HG03520 (cell line): ENCODE measurements around the gene CIC.
"Not testable (repeated sequence)": the region's sequence is repeated elsewhere in the genome, so short reads cannot be mapped to it uniquely, and the experiment has no call there.

Experiments
- ATAC-seq: cut with Tn5 transposase; IDR thresholded peaks from one replicate; pipeline ENCODE4 v1.9.1; 2021; ENCODE audit warnings: mild to moderate bottlenecking, moderate library complexity; ENCODE audit not compliant: unreplicated experiment

Gene CIC

DNA sequence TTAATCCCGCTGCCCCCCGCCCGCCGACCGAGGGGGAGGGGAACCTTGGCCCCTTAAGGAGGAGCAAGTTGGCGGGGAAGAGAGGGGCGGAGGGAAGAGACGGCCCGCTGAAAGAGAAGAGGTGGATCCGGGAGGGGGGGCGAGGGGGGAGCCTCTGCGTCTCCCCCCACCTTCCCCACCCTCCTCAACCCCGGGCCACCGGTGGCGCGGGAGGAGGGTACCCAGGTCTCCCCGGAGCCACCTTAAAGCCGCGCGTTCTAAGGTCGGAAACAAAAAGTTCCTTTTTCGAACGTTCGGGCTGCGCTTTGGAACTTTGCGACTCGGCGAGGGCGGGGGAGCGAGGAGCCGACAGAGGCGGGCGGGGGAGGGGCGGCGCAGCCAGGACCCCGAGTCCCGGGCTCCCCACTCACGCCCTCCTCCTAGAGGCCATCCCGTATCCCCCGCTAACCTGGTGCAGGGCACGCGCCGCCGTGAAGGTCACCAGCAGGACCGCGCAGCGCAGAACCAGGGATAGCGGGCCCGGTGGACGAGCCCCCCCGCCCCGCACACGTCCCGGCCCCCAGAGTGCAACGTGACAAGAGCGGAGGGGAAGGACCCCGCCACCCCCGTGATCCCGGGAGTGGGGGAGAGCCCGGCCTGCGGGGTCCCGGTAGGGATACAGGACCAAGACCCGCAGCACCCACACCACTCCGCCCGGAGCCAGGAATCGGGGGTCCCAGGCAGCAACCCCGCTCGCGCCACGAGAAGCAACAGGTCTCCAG is 14.8 kb upstream of the CIC start:
- no peak for ATAC-seq

DNA sequence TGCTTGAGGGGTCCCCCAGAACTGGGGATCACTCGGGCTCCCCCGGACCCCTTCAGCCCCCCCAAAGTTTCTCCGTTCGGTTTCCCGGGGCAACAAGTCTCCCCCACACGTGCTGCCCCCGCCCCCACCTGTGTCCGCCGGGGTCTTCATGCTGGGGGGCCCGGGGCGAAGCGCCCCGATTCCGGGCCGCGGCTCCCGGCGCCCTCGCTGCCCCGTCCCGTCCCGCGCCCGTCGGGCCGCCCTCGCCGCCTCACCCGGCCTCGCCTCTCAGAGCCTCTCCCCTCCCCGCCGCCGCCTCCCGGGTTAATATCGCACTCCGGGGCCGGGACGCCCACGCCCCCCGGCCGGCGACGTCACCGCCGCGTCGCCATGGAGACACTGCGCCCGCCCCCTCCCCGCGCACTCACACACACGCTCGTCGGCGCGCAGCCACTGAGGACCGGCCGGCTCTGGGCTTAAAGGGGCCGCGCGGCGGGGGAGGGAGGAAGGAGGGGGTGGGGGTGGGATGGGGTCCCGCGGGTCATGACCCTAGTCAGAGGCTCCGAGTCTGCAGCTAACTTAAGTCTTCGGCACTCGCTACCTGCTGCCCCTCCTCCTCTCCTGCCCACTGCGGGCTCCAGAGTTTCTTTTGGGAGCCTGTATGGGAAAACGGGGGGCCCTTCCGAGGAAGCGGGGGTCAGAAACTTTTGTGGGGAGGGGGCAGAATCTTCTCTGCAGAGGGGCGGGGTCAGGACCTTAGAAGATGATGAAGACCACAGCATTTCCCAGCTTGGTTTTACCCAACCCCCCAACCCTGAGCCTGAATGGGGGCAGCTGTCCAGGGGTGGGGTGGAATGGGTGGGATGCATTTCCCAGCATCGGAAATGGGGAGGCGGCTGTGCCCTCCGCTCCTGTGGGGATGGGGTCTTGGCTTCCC is 13.9 kb upstream of the CIC start, which contains the start of gene ERF:
Gene ERF (minus strand): TSS at position 279 of the 916 bp plus-strand sequence. CDS start 129 bp downstream, at position 150.
- ATAC-seq: no peak

DNA sequence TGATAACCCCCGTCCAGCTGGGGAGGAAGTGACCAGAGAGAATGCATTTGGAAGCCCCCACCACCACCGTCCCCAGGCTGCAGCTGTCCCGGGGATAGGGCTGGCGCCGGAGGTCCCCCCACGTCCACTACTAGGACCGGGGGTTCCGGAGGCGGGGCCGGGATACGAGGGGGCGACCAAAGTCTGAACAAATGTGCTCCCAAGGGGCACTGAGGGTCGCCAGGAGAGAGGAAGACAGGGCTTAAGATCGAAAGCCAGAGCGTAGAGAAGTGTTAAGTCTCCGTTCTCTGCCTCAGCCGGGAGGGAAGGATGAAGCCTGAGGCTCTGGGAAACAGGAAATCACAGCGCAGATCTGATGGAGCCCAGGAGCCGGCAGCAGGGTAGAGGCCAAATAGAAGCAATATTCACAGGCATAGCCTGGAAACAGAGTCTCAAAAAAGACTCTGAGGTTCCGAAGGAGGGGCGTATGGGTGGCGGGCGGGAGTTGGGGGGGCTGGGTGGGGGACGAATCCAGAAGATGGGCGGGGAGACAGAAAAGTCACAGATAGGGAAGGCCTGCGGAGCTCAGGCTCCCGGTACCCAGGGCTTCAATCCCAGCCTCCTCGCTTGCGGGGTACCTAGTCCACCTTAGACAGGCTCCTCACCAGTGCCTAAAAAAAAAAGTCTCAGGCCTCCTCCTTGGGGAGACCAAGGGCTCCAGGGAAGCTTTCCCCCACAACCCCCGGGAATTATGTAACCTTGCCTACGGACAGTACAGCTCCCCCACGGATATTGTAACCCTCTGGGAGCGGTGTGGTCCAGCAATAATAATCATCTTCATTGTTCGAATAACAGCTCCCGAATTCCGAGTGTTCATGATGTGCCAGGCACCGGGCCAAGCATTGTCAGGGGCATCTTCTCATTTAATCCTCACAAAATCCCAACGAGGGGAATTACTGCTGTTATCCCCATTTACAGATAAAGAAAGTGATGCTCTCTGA is 13.0 kb upstream of the CIC start:
- no peak for ATAC-seq

DNA sequence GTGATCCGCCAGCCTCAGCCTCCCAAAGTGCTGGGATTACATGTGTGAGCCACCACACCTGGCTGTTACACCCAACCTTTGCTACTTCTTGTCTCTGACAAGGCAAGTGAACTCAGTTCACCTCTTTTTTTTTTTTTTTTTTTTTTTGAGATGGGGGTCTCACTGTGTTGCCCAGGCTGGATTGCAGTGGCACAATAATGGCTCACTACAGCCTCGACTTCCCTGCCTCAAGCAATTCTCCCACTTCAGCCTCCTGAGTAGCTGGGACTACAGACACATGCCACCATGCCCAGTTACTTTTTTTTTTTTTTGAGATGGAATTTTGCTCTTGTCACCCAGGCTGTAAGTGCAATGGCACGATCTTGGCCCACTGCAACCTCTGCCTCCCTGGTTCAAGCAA is 11.2 kb upstream of the CIC start:
- ATAC-seq: not testable (repeated sequence)

DNA sequence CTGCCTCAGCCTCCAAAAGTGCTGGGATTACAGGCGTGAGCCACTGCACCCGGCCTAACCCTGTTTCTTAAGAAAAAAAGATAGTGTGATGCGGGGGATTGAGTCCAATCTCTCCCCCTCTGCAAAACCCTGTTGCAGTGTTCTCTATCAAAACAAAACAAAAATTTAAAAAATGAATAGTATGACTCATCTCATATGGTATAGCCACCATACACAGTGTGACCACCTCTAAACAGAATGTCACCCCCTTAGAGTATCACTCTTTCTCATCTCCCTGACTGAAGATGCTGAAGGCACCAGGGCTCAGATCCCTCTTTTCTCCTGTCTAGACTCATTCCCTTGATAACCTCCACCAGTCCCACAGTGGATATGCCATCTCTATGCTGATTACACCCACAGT is 7.3 kb upstream of the CIC start:
- ATAC-seq: no peak

DNA sequence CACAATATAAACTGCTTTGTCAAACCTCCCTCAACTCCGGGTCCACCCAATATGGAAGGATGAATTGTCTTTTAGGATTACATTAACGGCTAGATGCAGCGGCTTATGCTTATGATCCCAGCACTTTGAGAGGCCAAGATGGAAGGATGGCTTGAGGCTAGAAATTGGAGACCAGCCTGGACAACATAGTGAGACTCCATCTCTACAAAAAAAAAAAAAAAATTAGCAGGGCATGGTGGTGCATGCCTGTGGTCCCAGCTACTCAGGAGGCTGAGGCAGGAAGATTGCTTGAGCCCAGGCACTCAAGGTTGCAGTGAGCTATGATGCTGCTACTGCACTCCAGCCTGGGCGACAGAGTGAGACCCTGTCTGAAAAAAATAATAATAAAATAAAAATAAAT is 2.9 kb upstream of the CIC start:
- not testable (repeated sequence) for ATAC-seq

DNA sequence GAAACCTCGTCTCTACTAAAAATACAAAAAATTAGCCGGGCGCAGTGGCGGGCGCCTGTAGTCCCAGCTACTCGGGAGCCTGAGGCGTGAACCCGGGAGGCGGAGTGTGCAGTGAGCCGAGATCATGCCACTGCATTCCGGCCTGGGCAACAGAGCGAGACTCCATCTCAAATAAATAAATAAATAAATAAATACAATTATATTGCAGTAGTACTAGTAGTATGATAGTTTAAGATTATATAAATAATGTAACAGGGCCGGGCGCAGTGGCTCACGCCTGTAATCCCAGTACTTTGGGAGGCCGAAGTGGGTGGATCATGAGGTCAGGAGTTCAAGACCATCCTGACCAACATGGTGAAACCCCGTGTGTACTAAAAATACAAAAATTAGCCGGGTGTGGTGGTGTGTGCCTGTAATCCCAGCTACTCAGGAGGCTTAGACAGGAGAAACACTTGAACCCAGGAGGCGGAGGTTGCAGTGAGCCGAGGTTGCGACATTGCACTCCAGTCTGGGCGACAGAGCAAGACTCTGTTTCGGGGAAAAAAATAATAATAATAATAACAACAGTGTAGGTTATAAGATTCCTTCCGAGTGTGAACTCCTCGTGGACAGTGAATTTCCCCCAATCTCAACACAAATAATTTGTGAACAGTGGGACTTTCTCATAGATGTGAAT is 2.0 kb upstream of the CIC start:
- ATAC-seq: not testable (repeated sequence)

DNA sequence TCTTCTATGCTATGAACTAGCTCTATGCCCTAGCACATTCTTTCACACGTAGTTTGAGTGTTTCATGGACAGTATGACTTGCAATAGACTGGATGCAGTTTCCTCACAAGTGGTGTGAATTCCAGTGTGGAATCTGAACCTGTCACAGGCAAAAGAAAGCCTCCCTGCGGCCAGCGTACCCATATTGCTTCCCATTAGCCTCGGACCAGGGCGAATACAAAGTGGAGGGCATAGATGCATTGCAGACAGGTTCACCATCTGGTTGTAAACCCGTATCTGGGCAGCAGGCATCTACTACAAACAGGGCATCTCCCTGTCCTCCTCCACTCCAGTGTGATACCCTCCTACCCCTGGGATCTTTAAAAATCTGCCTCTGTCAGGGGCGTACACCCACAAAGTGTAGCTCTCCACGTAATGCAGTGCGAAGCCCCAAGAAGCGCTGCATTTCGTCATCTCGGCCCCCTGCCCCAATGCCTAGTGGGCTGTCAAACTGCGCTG is 1.4 kb upstream of the CIC start:
- no peak for ATAC-seq

DNA sequence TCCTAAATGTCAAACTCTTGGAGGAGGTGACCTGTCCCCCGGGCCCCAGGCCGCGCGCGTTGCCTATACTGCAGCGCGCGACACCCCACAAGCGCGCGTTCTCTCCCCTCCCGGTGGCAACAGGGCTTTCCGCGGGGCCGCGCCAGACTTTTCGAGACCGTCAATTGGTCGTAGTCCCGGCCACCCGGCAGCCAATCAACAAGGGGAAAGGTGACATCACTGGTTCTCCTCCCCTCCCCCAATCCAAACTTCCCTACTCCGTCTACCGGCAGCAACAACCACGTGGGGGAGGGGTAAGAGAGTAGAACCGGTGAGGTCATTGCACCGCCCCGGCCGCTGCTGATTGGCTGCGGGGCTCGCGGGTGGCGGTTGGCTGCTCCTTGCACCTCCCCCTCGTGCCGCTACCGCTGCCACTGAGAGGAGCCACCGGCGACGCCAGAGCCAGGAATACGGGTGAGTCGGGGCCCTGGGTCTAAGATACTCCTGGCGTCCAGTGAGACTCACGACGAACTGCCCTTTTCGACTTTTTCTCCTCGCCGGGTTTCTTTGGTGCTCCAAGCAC is 829 bp upstream of the CIC start:
- ATAC-seq: peak; percentile 46

DNA sequence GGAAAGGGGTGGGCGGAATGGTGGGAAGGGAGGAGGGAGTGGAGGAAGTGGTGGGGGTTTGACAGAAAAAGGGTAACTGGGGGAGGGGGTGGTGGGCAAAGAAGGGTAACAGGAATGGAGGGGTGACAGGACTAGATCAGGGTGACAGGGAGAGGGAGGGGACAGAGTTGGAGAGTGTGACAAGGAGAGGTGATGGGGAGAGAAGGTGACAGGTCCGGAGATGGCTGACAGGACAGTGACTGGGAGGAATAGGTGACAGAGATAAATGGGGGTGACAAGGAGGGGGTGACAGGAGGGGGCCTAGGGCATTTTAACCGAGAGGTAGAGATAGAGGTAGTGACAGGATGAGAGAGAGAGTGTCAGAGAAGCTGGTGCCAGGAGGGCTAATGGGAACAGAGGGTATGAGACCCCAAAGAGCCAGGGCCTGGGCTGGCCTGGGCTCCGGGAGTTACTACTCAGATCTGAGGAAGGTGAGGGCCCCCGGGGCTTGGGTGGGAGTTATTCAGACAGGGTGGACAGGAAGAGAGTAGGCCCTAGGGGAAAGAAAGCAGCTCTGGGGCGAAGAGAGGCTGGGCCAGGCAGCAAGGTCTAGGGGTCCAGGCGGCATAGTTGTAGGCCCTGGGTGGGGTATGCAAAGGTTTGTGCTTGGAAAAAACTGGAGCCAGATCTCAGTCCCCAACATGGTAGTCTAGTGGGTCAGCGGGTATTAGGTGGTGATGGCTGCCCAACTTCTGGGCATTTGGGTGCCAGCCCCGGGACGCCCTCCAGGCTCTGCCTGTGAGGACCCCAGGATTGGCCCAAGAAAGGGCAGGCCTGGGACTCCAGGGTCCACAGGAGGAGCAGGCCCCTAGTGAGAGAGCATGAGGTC is 660 bp downstream of the CIC start:
- ATAC-seq: no peak

DNA sequence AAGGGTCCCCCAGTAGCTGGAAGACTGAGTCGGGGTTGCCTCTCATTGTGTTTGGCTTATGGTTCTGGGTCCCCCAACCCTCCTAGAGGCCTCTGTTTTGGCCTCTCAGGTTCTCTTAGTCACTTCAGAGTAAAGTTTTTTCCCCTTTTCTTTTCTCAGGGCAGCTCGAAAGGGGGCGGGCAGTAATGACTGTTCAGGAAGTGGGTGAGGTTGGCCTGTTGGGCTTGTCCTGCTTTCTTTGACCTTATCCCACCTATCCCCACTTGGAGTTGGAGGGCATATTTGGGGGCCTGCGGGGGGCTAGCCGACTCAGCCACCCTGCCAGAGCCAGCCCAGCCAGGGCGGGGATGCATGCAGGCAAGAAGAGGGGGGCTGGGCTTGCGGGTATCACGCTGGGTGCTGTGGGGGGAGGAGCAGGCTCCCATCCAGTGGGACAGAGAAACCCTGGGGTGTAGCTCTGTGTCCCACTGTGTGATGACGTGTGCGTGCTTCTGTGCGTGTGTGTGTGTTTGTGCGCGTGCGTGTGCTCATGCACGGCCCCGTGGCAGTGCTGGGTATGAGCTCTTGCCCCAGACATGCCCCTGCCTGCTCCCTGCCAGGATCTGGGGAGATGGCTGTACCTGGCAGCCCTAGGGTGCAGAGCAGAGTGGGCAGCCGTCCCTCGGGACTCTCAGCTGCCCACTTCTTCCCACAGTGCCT is 1.4 kb downstream of the CIC start:
- ATAC-seq: no peak

DNA sequence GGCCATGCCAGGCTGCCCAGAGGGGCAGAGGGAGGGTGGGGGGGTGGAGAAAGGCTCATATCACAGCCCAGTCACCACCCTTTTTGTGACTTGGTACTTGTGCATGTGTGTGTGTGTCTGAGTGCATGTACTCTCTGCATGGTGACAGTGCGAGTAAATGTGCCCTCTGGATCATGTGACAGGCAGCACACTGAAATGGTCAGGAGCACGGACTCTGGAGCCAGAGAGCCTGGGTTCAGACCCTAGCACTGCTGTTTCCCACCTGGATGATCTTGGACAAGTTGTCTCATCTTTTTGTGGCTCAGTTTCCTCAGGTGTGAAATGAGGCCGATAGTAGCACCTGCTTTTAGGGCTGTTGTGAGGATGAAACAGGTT is 2.0 kb downstream of the CIC start:
- no peak for ATAC-seq

DNA sequence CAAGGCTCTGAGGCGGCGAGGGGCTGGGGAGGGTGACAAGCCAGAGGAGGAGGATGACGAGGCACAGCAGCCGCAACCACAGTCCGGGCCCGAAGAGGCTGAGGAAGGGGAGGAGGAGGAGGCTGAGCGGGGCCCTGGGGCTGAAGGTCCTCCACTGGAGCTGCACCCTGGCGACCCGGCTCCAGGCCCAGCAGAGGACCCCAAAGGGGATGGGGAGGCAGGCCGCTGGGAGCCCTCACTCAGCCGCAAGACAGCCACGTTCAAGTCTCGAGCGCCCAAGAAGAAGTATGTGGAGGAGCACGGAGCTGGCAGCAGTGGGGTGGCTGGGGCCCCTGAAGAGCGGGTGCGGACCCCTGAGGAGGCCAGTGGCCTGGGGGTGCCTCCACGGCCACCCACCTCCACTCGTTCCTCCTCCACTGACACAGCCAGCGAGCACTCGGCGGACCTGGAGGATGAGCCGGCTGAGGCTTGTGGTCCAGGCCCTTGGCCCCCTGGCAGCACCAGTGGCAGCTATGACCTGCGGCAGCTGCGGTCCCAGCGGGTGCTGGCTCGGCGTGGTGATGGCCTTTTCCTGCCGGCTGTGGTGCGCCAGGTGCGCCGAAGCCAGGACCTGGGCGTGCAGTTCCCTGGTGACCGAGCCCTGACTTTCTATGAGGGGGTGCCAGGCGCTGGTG is 2.9 kb downstream of the CIC start:
- no peak for ATAC-seq

DNA sequence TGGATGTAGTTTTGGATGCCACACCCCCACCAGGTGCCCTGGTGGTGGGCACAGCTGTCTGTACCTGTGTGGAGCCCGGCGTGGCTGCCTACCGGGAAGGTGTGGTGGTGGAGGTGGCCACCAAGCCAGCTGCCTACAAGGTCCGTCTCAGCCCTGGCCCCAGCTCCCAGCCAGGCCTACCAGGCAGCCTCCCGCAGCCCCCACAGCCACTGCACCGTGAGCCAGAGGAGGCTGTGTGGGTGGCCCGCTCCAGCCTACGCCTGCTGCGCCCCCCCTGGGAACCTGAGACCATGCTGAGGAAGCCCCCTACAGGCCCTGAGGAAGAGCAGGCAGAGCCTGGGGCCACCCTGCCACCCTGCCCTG is 3.5 kb downstream of the CIC start:
- ATAC-seq: no peak

DNA sequence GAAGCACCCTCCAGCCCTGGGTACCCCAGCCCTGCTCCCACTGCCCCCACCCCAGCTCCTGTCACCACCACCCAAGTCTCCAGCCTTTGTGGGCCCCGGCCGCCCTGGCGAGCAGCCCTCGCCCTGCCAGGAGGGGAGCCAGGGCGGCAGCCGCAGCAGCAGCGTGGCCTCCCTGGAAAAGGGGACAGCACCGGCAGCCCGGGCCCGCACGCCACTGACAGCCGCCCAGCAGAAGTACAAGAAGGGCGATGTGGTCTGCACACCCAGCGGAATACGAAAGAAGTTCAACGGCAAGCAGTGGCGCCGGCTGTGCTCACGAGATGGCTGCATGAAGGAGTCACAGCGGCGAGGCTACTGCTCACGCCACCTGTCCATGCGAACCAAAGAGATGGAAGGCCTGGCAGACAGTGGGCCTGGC is 3.9 kb downstream of the CIC start:
- ATAC-seq: no peak

DNA sequence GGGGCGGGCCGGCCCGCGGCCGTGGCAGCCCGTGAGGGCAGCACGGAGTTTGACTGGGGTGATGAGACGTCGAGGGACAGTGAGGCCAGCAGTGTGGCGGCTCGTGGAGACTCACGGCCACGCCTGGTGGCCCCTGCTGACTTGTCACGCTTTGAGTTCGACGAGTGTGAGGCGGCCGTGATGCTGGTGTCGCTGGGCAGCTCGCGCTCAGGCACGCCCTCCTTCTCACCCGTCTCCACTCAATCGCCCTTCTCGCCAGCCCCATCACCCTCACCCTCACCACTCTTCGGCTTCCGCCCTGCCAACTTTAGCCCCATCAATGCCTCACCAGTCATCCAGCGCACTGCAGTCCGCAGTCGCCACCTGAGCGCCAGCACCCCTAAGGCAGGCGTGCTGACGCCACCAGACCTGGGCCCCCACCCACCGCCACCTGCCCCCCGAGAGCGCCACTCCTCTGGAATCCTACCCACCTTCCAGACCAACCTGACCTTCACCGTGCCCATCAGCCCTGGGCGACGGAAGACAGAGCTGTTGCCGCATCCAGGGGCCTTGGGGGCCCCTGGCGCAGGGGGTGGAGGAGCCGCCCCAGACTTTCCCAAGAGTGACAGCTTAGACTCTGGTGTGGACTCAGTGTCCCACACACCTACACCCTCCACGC is 4.5 kb downstream of the CIC start:
- no peak for ATAC-seq

DNA sequence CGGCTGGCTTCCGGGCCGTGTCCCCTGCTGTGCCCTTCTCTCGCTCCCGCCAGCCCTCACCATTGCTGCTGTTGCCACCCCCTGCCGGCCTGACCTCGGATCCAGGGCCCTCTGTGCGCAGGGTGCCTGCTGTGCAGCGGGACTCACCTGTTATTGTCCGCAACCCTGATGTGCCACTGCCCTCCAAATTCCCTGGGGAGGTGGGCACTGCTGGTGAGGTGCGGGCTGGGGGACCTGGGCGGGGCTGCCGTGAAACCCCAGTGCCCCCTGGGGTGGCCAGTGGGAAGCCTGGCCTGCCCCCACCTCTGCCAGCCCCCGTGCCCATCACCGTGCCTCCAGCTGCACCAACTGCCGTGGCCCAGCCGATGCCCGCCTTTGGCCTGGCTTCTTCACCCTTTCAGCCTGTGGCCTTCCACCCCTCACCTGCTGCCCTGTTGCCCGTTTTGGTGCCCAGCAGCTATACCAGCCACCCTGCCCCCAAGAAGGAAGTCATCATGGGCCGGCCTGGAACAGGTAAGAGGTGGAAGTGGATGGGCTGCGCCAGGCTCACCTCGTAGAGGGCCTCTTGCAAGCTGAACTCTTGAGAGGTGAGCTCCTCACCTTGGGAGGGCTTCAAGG is 5.1 kb downstream of the CIC start:
- ATAC-seq: no peak
